HepG2 (cell line): ENCODE data around the gene DRG1. TPM values are rescaled to one million over a fixed set of nuclear protein-coding genes. Genes with fewer than 3 reads are reported as not detected.

ENCODE experiments used
- ATAC-seq: fragments of 200-7000 bp; cut with Tn5 transposase; 3 replicates; pipeline ENCODE4 v1.9.1; 2020; ENCODE audit warnings: mild to moderate bottlenecking, moderate library complexity
- BruUV-seq: library from RNA; stranded (reverse); fragments of 400-500 nt; replicated peaks from 2 replicates; lab custom pipeline; 2021; lab: Mats Ljungman, UMichigan
- CTCF ChIA-PET: fragments of 300-600 bp; formaldehyde crosslinking; extraction: SDS; loops from one replicate; lab custom pipeline; 2021; ENCODE audit warnings: low total read pairs, inconsistent platforms, low intra/inter-chr PET ratio; lab: Yijun Ruan, JAX
- POLR2A ChIA-PET: fragments of 350-600 bp; sonication (Branson Sonifier 250); formaldehyde crosslinking; loops from one replicate; lab custom pipeline; 2020; ENCODE audit warnings: antibody characterized with exemption, inconsistent platforms; lab: Yijun Ruan, JAX
- DNase-seq: peaks from one replicate; pipeline ENCODE4 v3.0.0-alpha.2; 2015; ENCODE audit warnings: low spot score
- FAIRE-seq: peaks from 3 replicates; lab custom pipeline; 2011; peaks lifted over from hg19 to GRCh38; lab: Jason Lieb, UNC
- H2AFZ ChIP-seq: one replicate; pipeline ENCODE4 v1.6.1; 2011; ENCODE audit warnings: low read length, inconsistent platforms
- H3K27ac ChIP-seq: fragments of 300-600 bp; 3 replicates; pipeline ENCODE4 v1.8.0; 2011; ENCODE audit warnings: mixed run types, mild to moderate bottlenecking, mixed read lengths, low read length, inconsistent platforms; ENCODE audit not compliant: insufficient read depth; ENCODE audit errors: extremely low read length
- H3K27me3 ChIP-seq, 2 experiments: fragments of 200-600 bp in 1 of 2; 2 replicates in 1 of 2; 3 replicates in 1 of 2; pipeline versions ENCODE4 v1.6.0 to v1.8.0; 2011; ENCODE audit warnings: low read length in 2 of 2, mild to moderate bottlenecking in 2 of 2, moderate library complexity in 2 of 2, inconsistent platforms in 1 of 2; ENCODE audit not compliant: insufficient read depth in 2 of 2, control insufficient read depth in 1 of 2
- H3K36me3 ChIP-seq, 2 experiments: fragments of 200-600 bp in 1 of 2; replicated peaks in 1 of 2; 2 replicates in 1 of 2; 3 replicates in 1 of 2; pipeline versions ENCODE4 v1.5.1 to v1.8.0; 2011; ENCODE audit warnings: low read length in 2 of 2, inconsistent platforms in 1 of 2; ENCODE audit not compliant: insufficient read depth in 2 of 2, control insufficient read depth in 1 of 2
- H3K4me1 ChIP-seq: 2 replicates; pipeline ENCODE4 v1.5.1; 2012; ENCODE audit warnings: low read length, inconsistent platforms; ENCODE audit not compliant: insufficient read depth
- H3K4me2 ChIP-seq: 2 replicates; pipeline ENCODE4 v1.6.0; 2011; ENCODE audit warnings: low read depth, low read length, inconsistent platforms
- H3K4me3 ChIP-seq, 3 experiments: fragments of 200-600 bp in 1 of 3; sonication (generic), shearing (Covaris generic) in 1 of 3; replicated peaks in 1 of 3; 2 replicates each; pipeline ENCODE4 v1.5.1; 2011 to 2016; ENCODE audit warnings: low read length in 3 of 3, inconsistent platforms in 2 of 3, low read depth in 2 of 3, mild to moderate bottlenecking in 2 of 3, control low read depth in 1 of 3, mixed read lengths in 1 of 3; ENCODE audit not compliant: insufficient read depth in 1 of 3
- H3K79me2 ChIP-seq: one replicate; pipeline ENCODE4 v1.6.1; 2011; ENCODE audit warnings: low read length, inconsistent platforms; ENCODE audit not compliant: insufficient read depth
- H3K9ac ChIP-seq: 2 replicates; pipeline ENCODE4 v1.6.0; 2011; ENCODE audit warnings: mild to moderate bottlenecking, low read depth, low read length, inconsistent platforms; ENCODE audit not compliant: insufficient read depth
- H3K9me3 ChIP-seq: 2 replicates; pipeline ENCODE4 v1.5.1; 2012; ENCODE audit warnings: mild to moderate bottlenecking, low read length
- H4K20me1 ChIP-seq: 2 replicates; pipeline ENCODE4 v1.6.0; 2011; ENCODE audit warnings: inconsistent platforms, mild to moderate bottlenecking, low read length, moderate library complexity; ENCODE audit not compliant: insufficient read depth
- EP300 ChIP-seq, 3 experiments: sonication (generic) in 1 of 3; formaldehyde crosslinking in 1 of 3; IDR thresholded peaks; 2 replicates each; pipeline versions ENCODE4 v1.5.1 to v1.6.1; 2011 to 2020; ENCODE audit warnings: low read depth in 2 of 3, low read length in 2 of 3, borderline replicate concordance in 1 of 3, improper control_type of control experiment in 1 of 3, mild to moderate bottlenecking in 1 of 3, missing genetic modification reagents in 1 of 3, moderate library complexity in 1 of 3
- HMG20A ChIP-seq: IDR thresholded peaks from 2 replicates; pipeline ENCODE4 v1.6.1; 2016; ENCODE audit warnings: borderline replicate concordance
- POLR2AphosphoS5 ChIP-seq: IDR thresholded peaks from 2 replicates; pipeline ENCODE4 v1.6.1; 2012; ENCODE audit warnings: low read depth, low read length
- POLR2G ChIP-seq: fragments of 200-400 bp; formaldehyde crosslinking; IDR thresholded peaks from 2 replicates; pipeline ENCODE4 v1.6.1; 2018; ENCODE audit warnings: mild to moderate bottlenecking, low read depth, low read length, moderate library complexity
- RBM22 ChIP-seq: fragments of 200-400 bp; formaldehyde crosslinking; optimal IDR thresholded peaks from 2 replicates; pipeline ENCODE3; 2017; ENCODE audit warnings: mild to moderate bottlenecking, low read length, moderate library complexity
- TBP ChIP-seq: sonication (generic); formaldehyde crosslinking; IDR thresholded peaks from 2 replicates; pipeline ENCODE4 v1.5.0; 2020; ENCODE audit warnings: missing genetic modification reagents
- ZNF501 ChIP-seq: sonication (generic); formaldehyde crosslinking; IDR thresholded peaks from 2 replicates; pipeline ENCODE4 v1.5.1; 2020; ENCODE audit warnings: mild to moderate bottlenecking, moderate library complexity, missing genetic modification reagents
- ZNF619 ChIP-seq: sonication (generic); formaldehyde crosslinking; IDR thresholded peaks from 2 replicates; pipeline ENCODE4 v1.4.0; 2020; ENCODE audit warnings: mild to moderate bottlenecking, missing genetic modification reagents
- ZNF773 ChIP-seq: sonication (generic); formaldehyde crosslinking; IDR thresholded peaks from 2 replicates; pipeline ENCODE4 v1.4.0; 2020; ENCODE audit warnings: missing genetic modification reagents, borderline replicate concordance
- WGBS: methylation state at CpG from one replicate; pipeline ENCODE4 v1.1.6; 2017; ENCODE audit warnings: low lambda C conversion rate; 5-methylcytosine and 5-hydroxymethylcytosine counted together
- in situ Hi-C: cut with HindIII; loops from 2 replicates; pipeline ENCODE4 v1.10.0; 2017; ENCODE audit warnings: low pct_unique_long_range_greater_than_20kb; ENCODE audit not compliant: extremely low pct_ligation_motif_present
- intact Hi-C: fragments of 100-400 bp; cut with micrococcal nuclease; formaldehyde crosslinking; loops from one replicate; pipeline ENCODE4 v1.10.0; 2022; ENCODE audit not compliant: unreplicated experiment
- polyA plus RNA-seq, 8 experiments: library from polyadenylated mRNA; depleted of rRNA in 3 of 8; stranded (reverse) in 7 of 8; unstranded in 1 of 8; fragments of >200 nt; fragmentation: Illumina TruSeq in 4 of 8; extraction: Trizol in 4 of 8; gene quantifications; 2 replicates each; pipeline versions ENCODE4 v1.2.1 to v1.2.3, GENCODE V29; 2011 to 2016; ENCODE audit warnings: low read depth in 4 of 8, missing spikeins in 1 of 8, mixed read lengths in 1 of 8; ENCODE audit not compliant: insufficient read depth in 1 of 8
- total RNA-seq, 5 experiments: library from RNA; depleted of rRNA; stranded (reverse); fragments of >200 nt; fragmentation: Illumina TruSeq; extraction: Trizol; gene quantifications; 2 replicates each; pipeline ENCODE4 v1.2.3, GENCODE V29; 2016; ENCODE audit warnings: low read depth in 1 of 5
- TF ChIP-seq, protein P1 (sequence below): sonication (generic); formaldehyde crosslinking; IDR thresholded peaks from 2 replicates; pipeline ENCODE4 v1.8.1; 2022; ENCODE audit warnings: low read depth, mild to moderate bottlenecking, missing genetic modification reagents

Gene DRG1
- total and polyA plus RNA-seq, 2 of the 13 experiments (the other 11 are each of a cell fraction or from before 2014, with no cell fraction given) = 59.0 to 94.8 TPM

DNA sequence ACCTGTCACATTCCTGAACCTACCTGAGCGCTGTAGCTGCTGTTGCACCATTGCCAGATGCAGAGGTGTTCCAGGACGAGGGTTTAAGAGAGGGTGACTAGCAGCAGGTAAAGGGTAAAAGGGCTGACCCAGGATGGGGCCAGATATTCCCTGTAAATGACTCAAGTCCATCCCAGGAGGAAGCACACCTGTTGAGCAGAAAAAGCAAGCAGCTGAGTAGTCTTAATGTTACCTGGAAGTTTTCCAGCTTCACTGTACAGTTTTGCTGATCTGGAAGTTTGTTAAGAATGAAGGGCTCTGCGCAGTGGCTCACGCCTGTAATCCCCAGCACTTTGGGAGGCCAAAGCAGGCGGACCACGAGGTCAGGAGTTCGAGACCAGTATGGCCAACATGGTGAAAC, 41.3 kb downstream of the DRG1 start:
- no peaks in the 10 kb centered on the region for H3K27me3 ChIP-seq
- H3K9ac ChIP-seq = no peak overlapping the region
- no peak for ATAC-seq
- intact Hi-C loops = no loop called here
- peaks cover 39 to 86% of the 10 kb centered on the region in 2 experiments for H3K36me3 ChIP-seq
- H3K79me2 ChIP-seq = no peaks in the 10 kb centered on the region
- no peaks in the 10 kb centered on the region for H4K20me1 ChIP-seq
- H2AFZ ChIP-seq = no peak overlapping the region
- no peak for DNase-seq
- FAIRE-seq = no peak
- no TSS peak for BruUV-seq
- no peaks in the 10 kb centered on the region for H3K9me3 ChIP-seq
- 97% methylated on average over 7 of the region's 7 CpGs for WGBS
- no peak overlapping the region for H3K4me2 ChIP-seq
- H3K27ac ChIP-seq = no peak overlapping the region
- ChIA-PET POLR2A (no interaction called here), CTCF (no interaction called here)
- no peaks in the 10 kb centered on the region for H3K4me1 ChIP-seq
- no peak overlapping the region for H3K4me3 ChIP-seq
- in situ Hi-C loops = no loop called here
- TF ChIP-seq EP300 (IDR thresholded peaks at IDR 0.05; ENCODE audit: low read depth in 2 of 2, low read length in 2 of 2) = no peak
- no peak for TF ChIP-seq EP300 (CRISPR knock-in tag; IDR thresholded peaks at IDR 0.05; ENCODE audit: borderline replicate concordance)
- TF ChIP-seq ZNF773 (CRISPR knock-in tag) = no peak
- peak; percentile 36; the same call in 1 of the 2 replicates for TF ChIP-seq POLR2AphosphoS5

DNA sequence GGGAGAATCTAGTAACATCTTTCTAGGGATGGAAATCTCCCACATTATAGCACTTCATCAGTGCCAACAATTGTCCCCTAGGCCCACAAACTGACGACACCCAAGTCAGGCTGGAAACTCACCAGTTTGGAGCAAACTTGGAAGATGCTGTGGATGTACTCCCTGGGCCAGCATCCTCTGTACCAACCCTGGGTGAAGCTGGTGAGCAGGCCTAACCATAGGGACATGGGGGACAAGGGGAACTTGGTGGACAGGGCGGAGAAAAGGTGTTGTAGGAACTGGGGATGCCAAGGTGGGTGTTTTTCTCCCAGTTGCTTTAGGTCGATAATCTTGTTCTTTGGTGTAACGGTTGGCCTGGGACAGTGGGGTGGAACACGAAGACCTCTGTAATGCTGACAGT, 42.2 kb downstream of the DRG1 start:
- no peak overlapping the region for H2AFZ ChIP-seq
- CTCF ChIA-PET = no interaction called here
- no peak overlapping the region for H3K4me2 ChIP-seq
- 96% methylated on average over 5 of the region's 5 CpGs for WGBS
- FAIRE-seq (no peak), DNase-seq (no peak), ATAC-seq (no peak)
- no peak overlapping the region for H3K9ac ChIP-seq
- no TSS peak for BruUV-seq
- intact Hi-C loops = no loop called here
- H3K4me1 ChIP-seq = no peaks in the 10 kb centered on the region
- TF ChIP-seq RBM22 (peak; percentile 53), ZNF501 (no peak), ZNF619 (no peak), HMG20A (CRISPR knock-in tag) (no peak), TBP (CRISPR knock-in tag) (no peak), POLR2G (0 out of 2 replicates have a peak, but pooled peaks have one; percentile 13)
- TF ChIP-seq, protein P1, sequence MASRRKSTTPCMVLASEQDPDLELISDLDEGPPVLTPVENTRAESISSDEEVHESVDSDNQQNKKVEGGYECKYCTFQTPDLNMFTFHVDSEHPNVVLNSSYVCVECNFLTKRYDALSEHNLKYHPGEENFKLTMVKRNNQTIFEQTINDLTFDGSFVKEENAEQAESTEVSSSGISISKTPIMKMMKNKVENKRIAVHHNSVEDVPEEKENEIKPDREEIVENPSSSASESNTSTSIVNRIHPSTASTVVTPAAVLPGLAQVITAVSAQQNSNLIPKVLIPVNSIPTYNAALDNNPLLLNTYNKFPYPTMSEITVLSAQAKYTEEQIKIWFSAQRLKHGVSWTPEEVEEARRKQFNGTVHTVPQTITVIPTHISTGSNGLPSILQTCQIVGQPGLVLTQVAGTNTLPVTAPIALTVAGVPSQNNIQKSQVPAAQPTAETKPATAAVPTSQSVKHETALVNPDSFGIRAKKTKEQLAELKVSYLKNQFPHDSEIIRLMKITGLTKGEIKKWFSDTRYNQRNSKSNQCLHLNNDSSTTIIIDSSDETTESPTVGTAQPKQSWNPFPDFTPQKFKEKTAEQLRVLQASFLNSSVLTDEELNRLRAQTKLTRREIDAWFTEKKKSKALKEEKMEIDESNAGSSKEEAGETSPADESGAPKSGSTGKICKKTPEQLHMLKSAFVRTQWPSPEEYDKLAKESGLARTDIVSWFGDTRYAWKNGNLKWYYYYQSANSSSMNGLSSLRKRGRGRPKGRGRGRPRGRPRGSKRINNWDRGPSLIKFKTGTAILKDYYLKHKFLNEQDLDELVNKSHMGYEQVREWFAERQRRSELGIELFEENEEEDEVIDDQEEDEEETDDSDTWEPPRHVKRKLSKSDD = no peak
- no peaks in the 10 kb centered on the region for H3K79me2 ChIP-seq
- no peak overlapping the region for H3K27ac ChIP-seq
- H3K27me3 ChIP-seq = no peaks in the 10 kb centered on the region
- no peaks in the 10 kb centered on the region for H4K20me1 ChIP-seq
- POLR2A ChIA-PET = no interaction called here
- H3K4me3 ChIP-seq = no peak overlapping the region
- in situ Hi-C loops = no loop called here
- no peaks in the 10 kb centered on the region for H3K9me3 ChIP-seq
- H3K36me3 ChIP-seq = peaks cover 32 to 81% of the 10 kb centered on the region in 2 experiments
